Body of pancreas (tissue), 4 donors: ENCODE results near the gene PLXNC1. TPM values are rescaled to one million over a fixed set of nuclear protein-coding genes. Genes with fewer than 3 reads are reported as not detected.

ENCODE experiments used
- ATAC-seq: fragments of 150-250 bp; one replicate; pipeline ENCODE4 v1.9.1; 2016
- DNase-seq, 4 donors: peaks; one replicate each; pipeline ENCODE4 v3.0.0-alpha.2; 2019
- H3K27ac ChIP-seq, 4 donors: fragments of 200-600 bp; sonication (generic); 1 replicate in 3 of 4; 2 replicates in 1 of 4; pipeline versions ENCODE4 v1.5.1 to v1.6.1; 2016 to 2019; ENCODE audit warnings: mild to moderate bottlenecking in 1 of 4, mixed read lengths in 1 of 4, moderate library complexity in 1 of 4
- H3K27me3 ChIP-seq, 2 donors: fragments of 200-600 bp; sonication (generic); one replicate each; pipeline ENCODE4 v1.6.0; 2016; ENCODE audit warnings: mild to moderate bottlenecking in 1 of 2
- H3K36me3 ChIP-seq, 2 donors: fragments of 200-600 bp; sonication (generic); replicated peaks in 1 of 2; 2 replicates each; pipeline ENCODE4 v1.5.1; 2016; ENCODE audit warnings: low read depth in 2 of 2; ENCODE audit not compliant: insufficient read depth in 1 of 2
- H3K4me1 ChIP-seq: fragments of 200-600 bp; sonication (generic); one replicate; pipeline ENCODE4 v1.6.0; 2016
- H3K4me3 ChIP-seq, 2 donors: fragments of 200-600 bp; sonication (generic); 1 replicate in 1 of 2; 2 replicates in 1 of 2; pipeline ENCODE4 v1.5.1; 2016 to 2019
- H3K9me3 ChIP-seq, 3 donors: fragments of 200-600 bp; sonication (generic); 1 replicate in 2 of 3; 2 replicates in 1 of 3; pipeline ENCODE4 v1.5.1; 2016
- CTCF ChIP-seq, 7 experiments: fragments of 450-650 bp in 4 of 7; fragments of 200-600 bp in 3 of 7; sonication (generic) in 3 of 7; IDR thresholded peaks; one replicate each; pipeline ENCODE4 v1.5.1; 2016 to 2019; ENCODE audit warnings: antibody characterized with exemption in 7 of 7
- POLR2A ChIP-seq, 3 donors: fragments of 450-650 bp; IDR thresholded peaks; one replicate each; pipeline ENCODE4 v1.6.1; 2016; ENCODE audit warnings: antibody characterized with exemption in 3 of 3, mild to moderate bottlenecking in 2 of 3
- WGBS, 2 donors: methylation state at CpG; one replicate each; pipeline ENCODE4 v1.1.5; 2017; 5-methylcytosine and 5-hydroxymethylcytosine counted together
- intact Hi-C: fragments of 100-400 bp; cut with DNase I; formaldehyde crosslinking; loops from one replicate; pipeline ENCODE4 v1.15.1; 2023
- total RNA-seq, 2 donors: library from RNA; depleted of rRNA; stranded (reverse); fragments of >200 nt; gene quantifications; one replicate each; pipeline ENCODE4 v1.1.0, GENCODE V29; 2016

Gene PLXNC1
- total RNA-seq, 2 donors from 2014 or later, result 3.9 to 4.9 TPM

- H3K27ac ChIP-seq, result no peak overlapping the region
- H3K4me1 ChIP-seq, result no peaks in the 10 kb centered on the region
- DNase-seq (no peak), ATAC-seq (no peak)
- intact Hi-C loops, result no loop called here
- H3K36me3 ChIP-seq, result no peaks in the 10 kb centered on the region
- TF ChIP-seq POLR2A (IDR thresholded peaks at IDR 0.05) (no peak), CTCF (IDR thresholded peaks at IDR 0.05) (no peak)
- H3K9me3 ChIP-seq, result no peaks in the 10 kb centered on the region
- no peaks in the 10 kb centered on the region for H3K27me3 ChIP-seq
- no peak overlapping the region for H3K4me3 ChIP-seq
- WGBS, 2 donors, result 53% methylated on average over 2 of the region's 2 CpGs
Measured at GRCh38 chr12:94284859-94285258, 136.5 kb downstream of the PLXNC1 start.

GRCh38 chr12:94285943-94286582 lies 137.7 kb downstream of the PLXNC1 start:
- H3K9me3 ChIP-seq, result no peaks in the 10 kb centered on the region
- intact Hi-C loops, result no loop called here
- no peak overlapping the region for H3K27ac ChIP-seq
- no peaks in the 10 kb centered on the region for H3K4me1 ChIP-seq
- WGBS, 2 donors, result 77 to 80% methylated on average over 8 of the region's 8 CpGs
- H3K4me3 ChIP-seq, result no peak overlapping the region
- no peak for ATAC-seq
- DNase-seq, result no peak
- TF ChIP-seq CTCF (IDR thresholded peaks at IDR 0.05), result no peak
- TF ChIP-seq POLR2A (IDR thresholded peaks at IDR 0.05), result no peak
- H3K36me3 ChIP-seq, result no peaks in the 10 kb centered on the region
- H3K27me3 ChIP-seq, result no peaks in the 10 kb centered on the region

- H3K4me3 ChIP-seq, result no peak overlapping the region
- ATAC-seq, result no peak
- intact Hi-C loops, result no loop called here
- H3K36me3 ChIP-seq, result no peaks in the 10 kb centered on the region
- H3K9me3 ChIP-seq, result no peaks in the 10 kb centered on the region
- H3K27me3 ChIP-seq, result no peaks in the 10 kb centered on the region
- WGBS, 2 donors, result 51 to 63% methylated on average over 4 of the region's 4 CpGs
- no peak overlapping the region for H3K27ac ChIP-seq
- TF ChIP-seq POLR2A (IDR thresholded peaks at IDR 0.05), result no peak
- TF ChIP-seq CTCF (IDR thresholded peaks at IDR 0.05), result no peak
- no peaks in the 10 kb centered on the region for H3K4me1 ChIP-seq
- DNase-seq, result no peak
Measured at GRCh38 chr12:94286583-94287244, 138.3 kb downstream of the PLXNC1 start.

- no peak for ATAC-seq
- DNase-seq, result no peak
- Histone ChIP-seq H3K9me3 (no peaks in the 10 kb centered on the region), H3K4me3 (no peak overlapping the region), H3K36me3 (no peaks in the 10 kb centered on the region), H3K27ac (no peak overlapping the region), H3K4me1 (no peaks in the 10 kb centered on the region), H3K27me3 (no peaks in the 10 kb centered on the region)
- intact Hi-C loops, result no loop called here
- WGBS, 2 donors, result 42 to 43% methylated on average over 7 to 10 of the region's 10 CpGs
- no peak for TF ChIP-seq POLR2A (IDR thresholded peaks at IDR 0.05)
- TF ChIP-seq CTCF (IDR thresholded peaks at IDR 0.05), result no peak
Measured at GRCh38 chr12:94287245-94287628, 138.9 kb downstream of the PLXNC1 start.
